Spleen (tissue), 11 donors: ENCODE data around the gene GGPS1. TPM values are rescaled to one million over a fixed set of nuclear protein-coding genes. Genes with fewer than 3 reads are reported as not detected.

Source experiments
- DNase-seq: peaks from one replicate; pipeline ENCODE4 v3.0.0-alpha.2; 2020
- H3K27ac ChIP-seq, 8 donors: fragments of 200-600 bp; sonication (generic) in 7 of 8; 1 replicate in 4 of 8; 2 replicates in 4 of 8; pipeline versions ENCODE4 v1.5.0 to v1.8.0; 2016 to 2021; ENCODE audit warnings: inconsistent platforms in 4 of 8, mild to moderate bottlenecking in 4 of 8, moderate library complexity in 1 of 8
- H3K27me3 ChIP-seq, 7 donors: fragments of 200-600 bp; sonication (generic) in 6 of 7; replicated peaks in 1 of 7; 1 replicate in 4 of 7; 2 replicates in 3 of 7; pipeline versions ENCODE4 v1.5.0 to v1.8.0; 2016 to 2021; ENCODE audit warnings: inconsistent platforms in 3 of 7, mild to moderate bottlenecking in 1 of 7
- H3K36me3 ChIP-seq, 6 donors: fragments of 200-600 bp; sonication (generic) in 5 of 6; 1 replicate in 4 of 6; 2 replicates in 2 of 6; pipeline versions ENCODE4 v1.5.0 to v1.8.0; 2016 to 2021; ENCODE audit warnings: inconsistent platforms in 2 of 6
- H3K4me1 ChIP-seq, 6 donors: fragments of 200-600 bp; sonication (generic) in 5 of 6; 1 replicate in 3 of 6; 2 replicates in 3 of 6; pipeline versions ENCODE4 v1.5.0 to v1.8.0; 2016 to 2021; ENCODE audit warnings: inconsistent platforms in 3 of 6
- H3K4me3 ChIP-seq, 8 donors: fragments of 200-600 bp; sonication (generic) in 7 of 8; 1 replicate in 4 of 8; 2 replicates in 4 of 8; pipeline versions ENCODE4 v1.5.0 to v1.8.0; 2016 to 2021; ENCODE audit warnings: inconsistent platforms in 4 of 8, mild to moderate bottlenecking in 4 of 8, moderate library complexity in 2 of 8
- H3K9me3 ChIP-seq, 8 donors: fragments of 200-600 bp; sonication (generic) in 7 of 8; 1 replicate in 4 of 8; 2 replicates in 4 of 8; pipeline versions ENCODE4 v1.5.0 to v1.8.0; 2016 to 2021; ENCODE audit warnings: inconsistent platforms in 4 of 8
- CTCF ChIP-seq, 11 experiments: fragments of 200-600 bp in 7 of 11; fragments of 450-650 bp in 4 of 11; sonication (generic) in 4 of 11; IDR thresholded peaks in 8 of 11; conservative IDR thresholded peaks in 3 of 11; 1 replicate in 7 of 11; 2 replicates in 4 of 11; pipeline versions ENCODE4 v1.4.0 to v1.8.0; 2016 to 2021; ENCODE audit warnings: antibody characterized with exemption in 11 of 11, inconsistent platforms in 4 of 11, mild to moderate bottlenecking in 1 of 11
- POLR2A ChIP-seq, 3 donors: fragments of 450-650 bp; IDR thresholded peaks; one replicate each; pipeline ENCODE4 v1.5.1; 2017; ENCODE audit warnings: antibody characterized with exemption in 3 of 3, mild to moderate bottlenecking in 1 of 3
- POLR2AphosphoS5 ChIP-seq, 3 donors: sonication (generic); formaldehyde crosslinking; IDR thresholded peaks; one replicate each; pipeline ENCODE4 v1.5.1; 2017; ENCODE audit warnings: antibody characterized with exemption in 3 of 3
- WGBS, 5 donors: extraction: QIAGEN DNeasy Blood & Tissue Kit in 3 of 5; methylation state at CpG; one replicate each; pipeline versions ENCODE4 v1.1.5 to v1.1.7; 2013 to 2018; 5-methylcytosine and 5-hydroxymethylcytosine counted together
- intact Hi-C: fragments of 100-400 bp; cut with DNase I; formaldehyde crosslinking; loops from one replicate; pipeline ENCODE4 v1.15.0; 2023; ENCODE audit warnings: low total_unique reads
- polyA plus RNA-seq, 3 donors: library from polyadenylated mRNA; stranded (reverse); fragments of 200-250 nt; gene quantifications; one replicate each; pipeline ENCODE4 v1.2.1, GENCODE V29; 2013
- total RNA-seq, 7 donors: library from RNA; depleted of rRNA in 3 of 7; stranded (reverse); fragments of >200 nt in 3 of 7; fragmentation: NEBNext Ultra II Directional in 4 of 7; extraction: Animal tissue kit (Norgen Biotek cat#: 25700) in 4 of 7; gene quantifications; one replicate each; pipeline versions ENCODE4 v1.1.0 to v1.2.1, GENCODE V29; 2016 to 2021
- donor health status: healthy with polysubstance abuse.
- donor health status: DM: no; HTN: no; CAD: no; lungs with moderate emphysema.
- donor health status: DM: no; HTN: no; CAD: no.
- donor health status: Bipolar disorder and iron deficiency.
- donor health status: healthy.
- donor health status: DM: no; HTN: no; CAD: no.
- donor health status: DM: yes; HTN: yes; CAD: no.

Gene GGPS1
- total and polyA plus RNA-seq, 10 donors = 23.6 to 34.9 (median 25.8) TPM

- no peaks in the 10 kb centered on the region for H3K9me3 ChIP-seq
- H3K27me3 ChIP-seq = no peaks in the 10 kb centered on the region
- 87 to 97% (median 95%) methylated on average over 5 of the region's 5 CpGs for WGBS, 5 donors
- no peak overlapping the region for H3K4me3 ChIP-seq
- H3K27ac ChIP-seq = no peak overlapping the region
- H3K4me1 ChIP-seq = peaks cover 46 to 100% (median 92%) of the 10 kb centered on the region in 6 donors
- intact Hi-C loops = no loop called here
- peaks cover 0 to 46% (median 3%) of the 10 kb centered on the region in 6 donors for H3K36me3 ChIP-seq
- DNase-seq = no peak
- TF ChIP-seq POLR2AphosphoS5 (IDR thresholded peaks at IDR 0.05) (no peak), CTCF (IDR thresholded peaks at IDR 0.05 in 8 of 11, conservative IDR thresholded peaks at IDR 0.05 in 3 of 11) (no peak), POLR2A (IDR thresholded peaks at IDR 0.05) (no peak)
These were observed 13.2 kb upstream of the GGPS1 start for GRCh38 chr1:235315173-235315572.

GRCh38 chr1:235315735-235316134, 12.6 kb upstream of the GGPS1 start:
- intact Hi-C loops = no loop called here
- Histone ChIP-seq H3K27me3 (no peaks in the 10 kb centered on the region), H3K4me3 (no peak overlapping the region), H3K4me1 (peaks cover 40 to 100% (median 91%) of the 10 kb centered on the region in 6 donors), H3K27ac (no peak overlapping the region), H3K36me3 (peaks cover 0 to 43% (median 3%) of the 10 kb centered on the region in 6 donors), H3K9me3 (no peaks in the 10 kb centered on the region)
- DNase-seq = no peak
- TF ChIP-seq CTCF (IDR thresholded peaks at IDR 0.05 in 8 of 11, conservative IDR thresholded peaks at IDR 0.05 in 3 of 11) (no peak), POLR2AphosphoS5 (IDR thresholded peaks at IDR 0.05) (no peak), POLR2A (IDR thresholded peaks at IDR 0.05) (no peak)
- 96 to 97% (median 96%) methylated on average over 4 of the region's 4 CpGs for WGBS, 5 donors

- Histone ChIP-seq H3K9me3 (no peaks in the 10 kb centered on the region), H3K4me3 (no peak overlapping the region), H3K27me3 (no peaks in the 10 kb centered on the region), H3K27ac (no peak overlapping the region), H3K4me1 (peaks cover 48 to 100% (median 85%) of the 10 kb centered on the region in 6 donors), H3K36me3 (peaks cover 0 to 43% (median 3%) of the 10 kb centered on the region in 6 donors)
- 7 to 56% (median 30%) methylated on average over 1 of the region's 1 CpG for WGBS, 5 donors
- no peak for DNase-seq
- TF ChIP-seq CTCF (IDR thresholded peaks at IDR 0.05 in 8 of 11, conservative IDR thresholded peaks at IDR 0.05 in 3 of 11) = no peak
- TF ChIP-seq POLR2A (IDR thresholded peaks at IDR 0.05) = no peak
- TF ChIP-seq POLR2AphosphoS5 (IDR thresholded peaks at IDR 0.05) = no peak
- intact Hi-C loops = no loop called here
These were observed 11.2 kb upstream of the GGPS1 start for GRCh38 chr1:235317168-235317567.

GRCh38 chr1:235319255-235319654, 9.1 kb upstream of the GGPS1 start:
- peaks cover 0 to 53% (median 3%) of the 10 kb centered on the region in 6 donors for H3K36me3 ChIP-seq
- no peaks in the 10 kb centered on the region for H3K9me3 ChIP-seq
- intact Hi-C loops = no loop called here
- WGBS, 5 donors = 91 to 100% (median 92%) methylated on average over 2 of the region's 2 CpGs
- no peak overlapping the region for H3K27ac ChIP-seq
- H3K4me1 ChIP-seq = peaks cover 51 to 100% (median 85%) of the 10 kb centered on the region in 6 donors
- H3K27me3 ChIP-seq = no peaks in the 10 kb centered on the region
- TF ChIP-seq POLR2A (IDR thresholded peaks at IDR 0.05) (no peak), CTCF (IDR thresholded peaks at IDR 0.05 in 8 of 11, conservative IDR thresholded peaks at IDR 0.05 in 3 of 11) (no peak), POLR2AphosphoS5 (IDR thresholded peaks at IDR 0.05) (no peak)
- H3K4me3 ChIP-seq = no peak overlapping the region
- no peak for DNase-seq
